Ishikawa (cell line): ENCODE data around the gene ARID3B.

ENCODE experiments used
- CREB1 ChIP-seq: IDR thresholded peaks from 2 replicates; pipeline ENCODE4 v1.6.1; 2012; ENCODE audit warnings: low read depth
- TAF1 ChIP-seq: IDR thresholded peaks from 2 replicates; pipeline ENCODE4 v1.6.1; 2012; ENCODE audit warnings: low read depth, mild to moderate bottlenecking
- TEAD4 ChIP-seq: IDR thresholded peaks from 2 replicates; pipeline ENCODE4 v1.6.1; 2012

DNA sequence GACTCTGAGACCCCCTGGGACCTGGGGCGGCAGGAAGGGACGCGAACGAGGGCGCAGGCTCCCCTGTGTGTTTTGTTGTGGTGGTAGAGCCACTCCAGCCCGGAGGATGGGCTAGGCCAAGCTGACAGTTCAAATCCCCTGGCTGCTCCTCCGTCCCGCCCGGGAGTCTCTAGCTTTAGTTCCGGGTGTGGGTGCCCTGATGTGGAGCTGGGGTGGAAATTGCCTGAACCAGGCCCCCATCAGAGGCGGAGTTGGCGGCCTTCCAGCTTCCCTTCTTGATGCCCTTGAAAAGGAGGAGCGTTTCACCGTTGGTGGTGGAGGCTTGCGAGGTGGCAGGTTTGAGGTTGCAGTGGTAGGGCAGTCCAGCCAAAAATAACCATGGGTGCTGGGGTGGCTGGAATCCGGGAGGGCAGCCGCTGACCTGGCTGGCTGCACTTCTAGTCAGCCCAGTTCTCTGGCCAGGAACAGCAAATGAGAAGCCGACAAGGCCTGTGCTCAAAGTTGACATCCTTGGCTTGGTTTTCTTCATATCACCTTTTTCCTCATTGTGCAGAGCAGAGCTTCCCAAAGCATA, 75.4 kb downstream of the ARID3B start:
- TF ChIP-seq CREB1: no peak
- no peak for TF ChIP-seq TAF1
- no peak for TF ChIP-seq TEAD4
